Stimulated activated CD4-positive, alpha-beta T cell treated with anti-CD3 and anti-CD28 coated beads, Interleukin-15, amount 100 ng/mL, for 1 hour (primary cell): ENCODE measurements around the gene GPRC6A.
"Not testable (repeated sequence)": the region's sequence is repeated elsewhere in the genome, so short reads cannot be mapped to it uniquely, and the experiment has no call there.

Experiments used
- DNase-seq, 2 donors: peaks; one replicate each; pipeline ENCODE4 v3.0.0-alpha.2; 2020; ENCODE audit warnings: low read depth in 1 of 2, low spot score in 1 of 2

Gene GPRC6A

GRCh38 chr6:116828983-116829382 is at the start of gene GPRC6A:
TSS of gene GPRC6A (minus strand) at chr6:116829083. CDS start at chr6:116829013, 70 bp downstream.
- DNase-seq, result no peak

GRCh38 chr6:116877743-116878142 is 48.9 kb upstream of the GPRC6A start:
- DNase-seq, result no peak

GRCh38 chr6:116876635-116877611 is 48.0 kb upstream of the GPRC6A start, which contains the start of gene RFX6:
TSS of gene RFX6 (plus strand) at chr6:116877242. CDS start at chr6:116877276, 34 bp downstream.
- no peak for DNase-seq

GRCh38 chr6:116876107-116876506 is 47.2 kb upstream of the GPRC6A start:
- no peak for DNase-seq

GRCh38 chr6:116872771-116873170 is 43.9 kb upstream of the GPRC6A start:
- DNase-seq, result no peak

GRCh38 chr6:116866281-116866871 is 37.5 kb upstream of the GPRC6A start:
- no peak for DNase-seq

- no peak for DNase-seq
These were observed 30.4 kb upstream of the GPRC6A start for GRCh38 chr6:116859264-116859663.

GRCh38 chr6:116858060-116858459 is 29.2 kb upstream of the GPRC6A start:
- no peak for DNase-seq

GRCh38 chr6:116847227-116847626 is 18.3 kb upstream of the GPRC6A start:
- no peak for DNase-seq

GRCh38 chr6:116842459-116842858 is 13.6 kb upstream of the GPRC6A start:
- no peak for DNase-seq

- no peak for DNase-seq
These were observed 11.2 kb upstream of the GPRC6A start for GRCh38 chr6:116840091-116840490.

- DNase-seq, result no peak
These were observed 7.9 kb upstream of the GPRC6A start for GRCh38 chr6:116836606-116837342.

- DNase-seq, result not testable (repeated sequence)
These were observed 5.6 kb upstream of the GPRC6A start for GRCh38 chr6:116834526-116834925.

GRCh38 chr6:116827561-116828240 is 1.2 kb downstream of the GPRC6A start:
- DNase-seq, result no peak

- not testable (repeated sequence) for DNase-seq
These were observed 12.5 kb downstream of the GPRC6A start for GRCh38 chr6:116816336-116816735.

- no peak for DNase-seq
These were observed 16.7 kb downstream of the GPRC6A start for GRCh38 chr6:116812051-116812650.

- DNase-seq, result no peak
These were observed 26.9 kb downstream of the GPRC6A start for GRCh38 chr6:116801971-116802370.

GRCh38 chr6:116799945-116800344 is 28.9 kb downstream of the GPRC6A start:
- DNase-seq, result no peak

GRCh38 chr6:116797585-116797984 is 31.3 kb downstream of the GPRC6A start:
- no peak for DNase-seq

- DNase-seq, result no peak
These were observed 35.7 kb downstream of the GPRC6A start for GRCh38 chr6:116793224-116793623.

- no peak for DNase-seq
These were observed 45.0 kb downstream of the GPRC6A start for GRCh38 chr6:116783852-116784251.
